SK-N-SH (cell line): Measurements from ENCODE around the gene NECTIN1. TPM values are rescaled to one million over a fixed set of nuclear protein-coding genes. Genes with fewer than 3 reads are reported as not detected.

ENCODE experiments used
- CTCF ChIA-PET: fragments of 300-600, 350-600 bp; formaldehyde crosslinking; extraction: SDS; loops from one replicate; lab custom pipeline; 2021; lab: Yijun Ruan, JAX
- POLR2A ChIA-PET: fragments of 350-600 bp; sonication (Branson Sonifier 250); formaldehyde crosslinking; extraction: SDS; loops from one replicate; lab custom pipeline; 2020; ENCODE audit warnings: antibody characterized with exemption, inconsistent platforms; lab: Yijun Ruan, JAX
- DNase-seq: peaks from one replicate; pipeline ENCODE4 v3.0.0; 2012
- H2AFZ ChIP-seq: fragments of 200-600 bp; sonication (generic); 2 replicates; pipeline ENCODE4 v1.8.1; 2016; ENCODE audit warnings: antibody characterized with exemption, mild to moderate bottlenecking, low read depth
- H3F3A ChIP-seq: fragments of 200-600 bp; sonication (generic); replicated peaks from 2 replicates; pipeline ENCODE3; 2016; ENCODE audit warnings: antibody characterized with exemption, mild to moderate bottlenecking; ENCODE audit not compliant: insufficient read depth
- H3K27ac ChIP-seq, 2 experiments: fragments of 200-500 bp in 1 of 2; fragments of 200-600 bp in 1 of 2; sonication (Bioruptor generic) in 1 of 2; sonication (generic), shearing (Covaris generic) in 1 of 2; 2 replicates each; pipeline versions ENCODE4 v1.5.1 to v1.6.1; 2014 to 2016; ENCODE audit warnings: low read depth in 2 of 2, inconsistent platforms in 1 of 2, low read length in 1 of 2, mild to moderate bottlenecking in 1 of 2, mixed read lengths in 1 of 2
- H3K27me3 ChIP-seq: fragments of 200-600 bp; sonication (generic), shearing (Covaris generic); 2 replicates; pipeline ENCODE4 v1.6.1; 2016; ENCODE audit warnings: mixed run types; ENCODE audit not compliant: insufficient read depth
- H3K36me3 ChIP-seq, 2 experiments: fragments of 200-500 bp in 1 of 2; fragments of 200-600 bp in 1 of 2; sonication (Bioruptor generic) in 1 of 2; sonication (generic) in 1 of 2; replicated peaks in 1 of 2; 2 replicates each; pipeline versions ENCODE3 to v1.5.1; 2014 to 2016; ENCODE audit warnings: low read length in 1 of 2, mild to moderate bottlenecking in 1 of 2; ENCODE audit not compliant: insufficient read depth in 2 of 2, control insufficient read depth in 1 of 2
- H3K4me1 ChIP-seq, 2 experiments: fragments of 200-500 bp in 1 of 2; fragments of 200-600 bp in 1 of 2; sonication (Bioruptor generic) in 1 of 2; sonication (generic), shearing (Covaris generic) in 1 of 2; 2 replicates each; pipeline versions ENCODE4 v1.5.1 to v1.6.1; 2014 to 2016; ENCODE audit warnings: low read depth in 1 of 2, low read length in 1 of 2, mixed run types in 1 of 2; ENCODE audit not compliant: insufficient read depth in 2 of 2, control insufficient read depth in 1 of 2
- H3K4me2 ChIP-seq: fragments of 200-600 bp; sonication (generic), shearing (Covaris generic); 2 replicates; pipeline ENCODE4 v1.6.1; 2017; ENCODE audit warnings: mixed run types
- H3K4me3 ChIP-seq, 2 experiments: fragments of 200-500 bp in 1 of 2; fragments of 200-600 bp in 1 of 2; sonication (Bioruptor generic) in 1 of 2; sonication (generic), shearing (Covaris generic) in 1 of 2; 2 replicates each; pipeline versions ENCODE4 v1.5.1 to v1.8.1; 2014 to 2016; ENCODE audit warnings: low read depth in 2 of 2, inconsistent platforms in 1 of 2, low read length in 1 of 2, mild to moderate bottlenecking in 1 of 2, mixed read lengths in 1 of 2, moderate library complexity in 1 of 2
- H3K79me2 ChIP-seq: fragments of 200-600 bp; sonication (generic); 2 replicates; pipeline ENCODE4 v1.8.1; 2017; ENCODE audit warnings: mild to moderate bottlenecking; ENCODE audit not compliant: insufficient read depth
- H3K9ac ChIP-seq: fragments of 200-600 bp; sonication (generic); 2 replicates; pipeline ENCODE4 v1.6.1; 2017; ENCODE audit warnings: mixed run types
- H3K9me2 ChIP-seq: fragments of 200-600 bp; sonication (generic); 2 replicates; pipeline ENCODE4 v1.6.1; 2017; ENCODE audit warnings: mixed run types
- H3K9me3 ChIP-seq: fragments of 200-600 bp; sonication (generic); 2 replicates; pipeline ENCODE4 v1.6.1; 2017; ENCODE audit warnings: mixed run types, mild to moderate bottlenecking, moderate library complexity
- H4K20me1 ChIP-seq: fragments of 200-600 bp; sonication (generic); 2 replicates; pipeline ENCODE4 v1.6.1; 2017; ENCODE audit warnings: mild to moderate bottlenecking, mixed run types; ENCODE audit not compliant: insufficient read depth
- CHD2 ChIP-seq: fragments of 150-350 bp; IDR thresholded peaks from 2 replicates; pipeline ENCODE4 v1.6.1; 2018; ENCODE audit warnings: low read length; ENCODE audit not compliant: partially characterized antibody
- EZH2phosphoT487 ChIP-seq: fragments of 200-600 bp; sonication (generic); IDR thresholded peaks from 2 replicates; pipeline ENCODE4 v1.6.1; 2017; ENCODE audit warnings: low read depth, mixed run types, mild to moderate bottlenecking, antibody characterized with exemption, moderate library complexity, borderline replicate concordance
- FOSL2 ChIP-seq: IDR thresholded peaks from 2 replicates; pipeline ENCODE4 v1.4.0; 2012; ENCODE audit warnings: low read depth, mild to moderate bottlenecking, moderate library complexity, borderline replicate concordance
- FOXJ3 ChIP-seq: sonication (generic); formaldehyde crosslinking; IDR thresholded peaks from 2 replicates; pipeline ENCODE4 v1.5.1; 2020; ENCODE audit warnings: mild to moderate bottlenecking, missing genetic modification reagents
- FOXM1 ChIP-seq: IDR thresholded peaks from 2 replicates; pipeline ENCODE4 v1.4.0; 2012; ENCODE audit warnings: low read depth, mild to moderate bottlenecking
- GABPA ChIP-seq: IDR thresholded peaks from 2 replicates; pipeline ENCODE4 v1.4.0; 2012; ENCODE audit warnings: low read depth, mild to moderate bottlenecking
- GATA2 ChIP-seq: sonication (generic); formaldehyde crosslinking; IDR thresholded peaks from 2 replicates; pipeline ENCODE4 v1.5.0; 2020; ENCODE audit warnings: mild to moderate bottlenecking, missing genetic modification reagents
- JUND ChIP-seq: IDR thresholded peaks from 2 replicates; pipeline ENCODE4 v1.4.0; 2012
- MAX ChIP-seq: IDR thresholded peaks from 2 replicates; pipeline ENCODE4 v1.4.0; 2012; ENCODE audit warnings: low read depth
- MEF2A ChIP-seq: IDR thresholded peaks from 2 replicates; pipeline ENCODE4 v1.4.0; 2012; ENCODE audit warnings: low read depth, borderline replicate concordance
- NFIC ChIP-seq: IDR thresholded peaks from 2 replicates; pipeline ENCODE4 v1.4.0; 2012; ENCODE audit warnings: borderline replicate concordance
- NRF1 ChIP-seq: IDR thresholded peaks from 2 replicates; pipeline ENCODE4 v1.6.1; 2012; ENCODE audit warnings: low read depth, mild to moderate bottlenecking, low read length
- PBX3 ChIP-seq: IDR thresholded peaks from 2 replicates; pipeline ENCODE4; 2012
- POLR2AphosphoS5 ChIP-seq: IDR thresholded peaks from 2 replicates; pipeline ENCODE4 v1.6.1; 2012; ENCODE audit warnings: low read depth, low read length
- RCOR1 ChIP-seq: fragments of 150-350 bp; IDR thresholded peaks from 2 replicates; pipeline ENCODE4 v1.6.1; 2017; ENCODE audit warnings: antibody characterized with exemption, low read length
- RFX5 ChIP-seq: IDR thresholded peaks from 2 replicates; pipeline ENCODE4 v1.6.1; 2012; ENCODE audit warnings: mild to moderate bottlenecking, improper control_type of control experiment, low read length
- RXRA ChIP-seq: IDR thresholded peaks from 2 replicates; pipeline ENCODE4 v1.4.0; 2012; ENCODE audit warnings: low read depth, mild to moderate bottlenecking, borderline replicate concordance
- SMC3 ChIP-seq: IDR thresholded peaks from 2 replicates; pipeline ENCODE4 v1.6.1; 2012; ENCODE audit warnings: low read depth, low read length, improper control_type of control experiment
- TAF1 ChIP-seq: IDR thresholded peaks from 2 replicates; pipeline ENCODE4 v1.6.1; 2012; ENCODE audit warnings: low read depth, mild to moderate bottlenecking, low read length, moderate library complexity, borderline replicate concordance
- TEAD4 ChIP-seq: IDR thresholded peaks from 2 replicates; pipeline ENCODE4 v1.4.0; 2012; ENCODE audit warnings: mild to moderate bottlenecking, borderline replicate concordance; ENCODE audit not compliant: insufficient read depth
- ZBTB33 ChIP-seq: IDR thresholded peaks from 2 replicates; pipeline ENCODE4 v1.4.0; 2012; ENCODE audit warnings: low read depth, borderline replicate concordance
- WGBS: methylation state at CpG from one replicate; pipeline ENCODE4 v1.1.6; 2017; ENCODE audit warnings: low lambda C conversion rate; 5-methylcytosine and 5-hydroxymethylcytosine counted together
- polyA plus RNA-seq, 3 experiments: library from polyadenylated mRNA; depleted of rRNA; stranded (reverse); fragments of >200 nt; gene quantifications; 2 replicates each; pipeline ENCODE4 v1.2.3, GENCODE V29; 2012

Gene NECTIN1
- polyA plus RNA-seq, 1 of the 3 experiments (the other 2 are of a cell fraction) = 9.1 TPM

GRCh38 chr11:119697882-119698281 lies 31.1 kb downstream of the NECTIN1 start:
- no peak overlapping the region; a peak in 1 of 4 replicates for H3K27ac ChIP-seq
- WGBS = 60% methylated on average over 2 of the region's 2 CpGs
- H3K9ac ChIP-seq = no peak overlapping the region
- H3K27me3 ChIP-seq = no peaks in the 10 kb centered on the region
- no peak for DNase-seq
- no peak overlapping the region for H3K4me3 ChIP-seq
- H3K9me3 ChIP-seq = no peaks in the 10 kb centered on the region
- no peaks in the 10 kb centered on the region for H3K9me2 ChIP-seq
- no peaks in the 10 kb centered on the region for H3K79me2 ChIP-seq
- CTCF ChIA-PET = interaction anchor here (1.3 to 1.8 kb wide), 3 partner anchors 29 to 410 kb away, joined by 3 to 5 read pairs (median 5); partner anchors contain the start of gene NECTIN1
- H3K36me3 ChIP-seq = no peaks in the 10 kb centered on the region
- no peak overlapping the region for H2AFZ ChIP-seq
- 0 out of 2 replicates have a peak, but pooled peaks cover 5% of the 10 kb centered on the region for H4K20me1 ChIP-seq
- no peak overlapping the region for H3K4me2 ChIP-seq
- H3K4me1 ChIP-seq = peaks cover 4 to 98% of the 10 kb centered on the region in 2 experiments; a peak in 2 of 4 replicates
- no peaks in the 10 kb centered on the region for H3F3A ChIP-seq
- POLR2A ChIA-PET = no interaction called here
- TF ChIP-seq NFIC (no peak), TEAD4 (no peak), GATA2 (CRISPR knock-in tag) (no peak), FOXM1 (no peak), GABPA (no peak), MEF2A (no peak), FOXJ3 (CRISPR knock-in tag) (no peak), JUND (no peak)

GRCh38 chr11:119697445-119697844 lies 31.6 kb downstream of the NECTIN1 start:
- 86% methylated on average over 3 of the region's 3 CpGs for WGBS
- Histone ChIP-seq H3K9ac (no peak overlapping the region), H4K20me1 (0 out of 2 replicates have a peak, but pooled peaks cover 3% of the 10 kb centered on the region)

More at GRCh38 chr11:119697445-119697844, 31.6 kb downstream of the NECTIN1 start:
- Histone ChIP-seq H3K4me3 (no peak overlapping the region), H3K4me1 (peaks cover 4 to 98% of the 10 kb centered on the region in 2 experiments; a peak in 2 of 4 replicates), H3K79me2 (no peaks in the 10 kb centered on the region), H2AFZ (no peak overlapping the region), H3K4me2 (no peak overlapping the region), H3K27me3 (no peaks in the 10 kb centered on the region), H3F3A (no peaks in the 10 kb centered on the region), H3K27ac (no peak overlapping the region; a peak in 1 of 4 replicates), H3K9me3 (no peaks in the 10 kb centered on the region), H3K36me3 (no peaks in the 10 kb centered on the region), H3K9me2 (no peaks in the 10 kb centered on the region)
- DNase-seq = no peak
- CTCF ChIA-PET = interaction anchor here (1.3 to 1.8 kb wide), 3 partner anchors 29 to 411 kb away, joined by 3 to 5 read pairs (median 5); partner anchors contain the start of gene NECTIN1
- TF ChIP-seq MAX = no peak
- no peak for TF ChIP-seq RFX5
- TF ChIP-seq NRF1 = no peak
- no peak for TF ChIP-seq FOXJ3 (CRISPR knock-in tag)
- TF ChIP-seq TAF1 = no peak
- TF ChIP-seq RXRA = no peak
- no peak for TF ChIP-seq POLR2AphosphoS5
- TF ChIP-seq CHD2 = no peak
- TF ChIP-seq PBX3 = no peak
- no peak for TF ChIP-seq FOXM1
- TF ChIP-seq MEF2A = no peak
- TF ChIP-seq SMC3 = no peak
- no peak for TF ChIP-seq ZBTB33
- TF ChIP-seq JUND = no peak
- TF ChIP-seq FOSL2 = no peak
- no peak for TF ChIP-seq GATA2 (CRISPR knock-in tag)
- no peak for TF ChIP-seq EZH2phosphoT487
- no peak for TF ChIP-seq RCOR1
- POLR2A ChIA-PET = no interaction called here
